SK-N-SH treated with all-trans-retinoic acid at 6 μM for 48 hours (cell line): Measurements from ENCODE around the gene DSCAM.

Source experiments
- PATZ1 ChIP-seq: fragments of 250-450 bp; sonication (Bioruptor Pico); IDR thresholded peaks from 2 replicates; pipeline ENCODE4 v1.8.0; 2020; ENCODE audit warnings: mild to moderate bottlenecking, moderate library complexity, borderline replicate concordance
- RARB ChIP-seq: fragments of 250-450 bp; sonication (Bioruptor Pico); IDR thresholded peaks from 2 replicates; pipeline ENCODE4 v1.8.0; 2021; ENCODE audit warnings: mild to moderate bottlenecking, moderate library complexity
- SNAI2 ChIP-seq: fragments of 250-450 bp; sonication (Bioruptor Pico); IDR thresholded peaks from 2 replicates; pipeline ENCODE4 v1.5.0; 2020; ENCODE audit warnings: mild to moderate bottlenecking, moderate library complexity
- TCF4 ChIP-seq: fragments of 250-450 bp; sonication (Bioruptor Pico); IDR thresholded peaks from 2 replicates; pipeline ENCODE4 v1.8.0; 2021; ENCODE audit warnings: mild to moderate bottlenecking, moderate library complexity, borderline replicate concordance

- TF ChIP-seq PATZ1 (CRISPR knock-in tag) (no peak), SNAI2 (CRISPR knock-in tag) (no peak), RARB (CRISPR knock-in tag) (no peak), TCF4 (no peak)
Measured at GRCh38 chr21:40393066-40393465, 453.9 kb downstream of the DSCAM start.
